GM18868 (cell line): ENCODE results near the gene COX19.

Source experiments
- ATAC-seq: cut with Tn5 transposase; IDR thresholded peaks from one replicate; pipeline ENCODE4 v1.9.1; 2021; ENCODE audit warnings: mild to moderate bottlenecking, moderate library complexity; ENCODE audit not compliant: unreplicated experiment

Gene COX19

GRCh38 chr7:979886-980571 is 4.7 kb upstream of the COX19 start:
- peak; percentile 71 for ATAC-seq

DNA sequence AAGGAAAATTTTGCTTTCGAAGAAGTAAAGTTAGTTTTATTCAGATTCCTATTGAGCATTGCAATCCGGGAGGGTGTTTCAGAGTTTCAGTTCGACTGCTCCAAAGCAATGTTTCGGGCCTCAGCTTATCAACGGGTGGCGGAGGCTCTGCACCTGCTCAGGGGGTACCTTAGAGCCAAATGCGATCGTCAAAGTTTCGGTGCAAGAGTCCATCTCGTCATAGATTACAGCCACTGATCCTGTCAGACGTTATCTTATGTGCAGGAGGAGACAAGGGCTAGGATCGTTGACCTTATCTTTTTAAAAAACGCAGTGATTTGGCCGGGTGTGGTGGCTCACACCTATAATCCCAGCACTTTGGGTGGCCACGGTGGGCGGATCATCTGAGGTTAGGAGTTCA is 3.8 kb upstream of the COX19 start:
- ATAC-seq: no peak

GRCh38 chr7:978416-979091 is 3.2 kb upstream of the COX19 start:
- ATAC-seq: no peak

DNA sequence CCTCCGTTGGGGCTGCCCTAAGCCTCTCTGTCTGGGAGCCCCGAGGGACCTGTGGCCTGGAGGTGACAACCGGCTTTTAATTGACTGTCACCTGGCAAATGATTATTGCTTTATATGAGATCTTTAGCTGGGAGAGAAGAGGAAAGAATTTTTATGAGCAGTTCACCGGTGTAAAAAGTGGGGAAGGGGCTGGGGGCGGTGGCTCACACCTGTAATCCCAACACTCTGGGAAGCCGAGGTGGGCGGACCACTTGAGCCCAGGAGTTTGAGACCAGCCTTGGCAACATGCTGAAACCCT is 2.6 kb upstream of the COX19 start:
- no peak for ATAC-seq

DNA sequence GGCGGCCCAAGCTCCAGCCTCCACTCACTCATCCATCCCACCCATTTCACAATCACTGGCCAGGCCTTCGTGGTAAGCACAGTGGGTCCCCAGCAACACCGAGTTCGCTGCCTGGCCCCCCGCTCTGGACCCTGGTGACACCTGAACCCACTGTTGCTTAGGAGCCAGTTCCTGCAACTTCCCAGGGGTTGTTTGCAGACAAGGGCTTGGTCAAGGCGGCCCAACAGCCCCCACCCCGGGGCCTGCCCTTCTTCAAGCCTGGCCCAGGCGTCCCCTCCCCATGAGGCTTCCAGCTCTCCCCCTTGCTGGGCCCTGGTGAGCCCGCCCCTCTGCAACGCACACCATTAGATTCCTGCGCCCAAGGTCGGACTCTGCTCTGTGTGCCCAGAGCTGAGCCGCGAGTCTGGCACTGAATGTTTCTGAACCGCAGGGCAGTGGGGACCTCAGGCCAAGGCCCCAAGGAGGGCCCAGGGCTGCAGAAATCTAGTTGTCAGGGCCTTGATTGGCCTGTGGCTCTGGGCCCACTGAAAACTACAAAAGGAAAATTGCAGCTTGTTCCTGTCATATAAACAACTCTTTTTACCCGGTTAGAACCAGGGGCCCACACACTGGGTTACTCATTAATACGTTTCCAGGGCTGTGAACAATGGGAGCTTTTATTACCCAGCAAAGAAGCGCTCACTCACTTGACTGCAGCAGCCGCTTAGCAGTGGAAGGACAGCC is 2.1 kb upstream of the COX19 start:
- no peak for ATAC-seq

DNA sequence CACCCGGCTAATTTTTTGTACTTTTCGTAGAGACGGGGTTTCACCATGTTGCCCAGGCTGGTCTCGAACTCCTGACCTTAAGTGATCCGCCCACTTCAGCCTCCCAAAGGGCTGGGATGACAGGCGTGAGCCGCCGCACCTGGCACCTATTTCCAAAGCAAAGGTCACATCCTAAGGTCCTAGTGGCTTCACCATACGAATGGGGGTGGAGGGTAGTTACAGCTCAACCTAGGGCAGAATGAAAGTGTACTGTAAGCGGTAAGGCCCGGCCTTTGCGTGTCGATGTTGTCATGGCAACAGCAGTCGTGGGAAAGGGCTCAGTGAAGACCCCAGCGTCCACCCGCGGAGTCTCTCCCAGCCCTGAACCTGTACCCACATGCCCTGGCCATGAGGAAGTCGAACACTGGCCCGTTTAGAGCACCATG is 1.6 kb upstream of the COX19 start:
- ATAC-seq: no peak

GRCh38 chr7:975702-976473 is 539 bp upstream of the COX19 start:
- no peak for ATAC-seq

DNA sequence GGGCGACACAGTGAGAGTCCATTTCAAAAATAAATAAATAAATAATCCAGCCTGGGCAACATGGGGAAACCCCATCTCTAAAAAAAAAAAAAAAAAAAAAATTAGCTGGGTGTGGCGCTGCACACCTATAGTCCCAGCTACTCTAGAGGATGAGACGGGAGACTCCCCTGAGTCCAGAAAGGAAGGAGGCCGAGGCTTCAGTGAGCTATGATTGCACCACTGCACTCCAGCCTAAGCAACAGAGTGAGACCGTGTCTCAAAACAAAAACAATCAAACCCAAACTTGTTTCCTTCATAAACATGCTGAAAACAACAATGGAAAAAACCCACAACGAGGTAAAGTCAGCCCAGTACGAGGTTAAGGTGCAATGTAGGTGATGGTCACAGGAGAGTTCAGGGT is 1.2 kb downstream of the COX19 start:
- ATAC-seq: no peak

DNA sequence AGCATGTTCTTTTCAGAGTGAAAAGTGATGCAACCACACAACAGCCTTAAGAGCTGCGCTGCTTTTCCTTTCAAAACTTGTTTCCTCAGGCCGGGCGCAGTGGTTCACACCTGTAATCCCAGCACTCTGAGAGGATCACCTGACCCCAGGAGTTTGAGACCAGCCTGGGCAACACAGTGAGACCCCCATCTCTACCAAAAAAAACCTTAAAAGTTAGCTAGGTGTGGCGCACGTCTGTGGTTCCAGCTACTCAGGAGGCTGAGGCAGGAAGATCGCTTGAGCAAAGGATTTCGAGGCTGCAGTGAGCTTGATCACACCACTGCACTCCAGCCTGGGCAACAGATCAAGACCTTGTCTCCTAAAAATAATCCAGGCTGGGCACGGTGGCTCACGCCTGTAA is 2.0 kb downstream of the COX19 start:
- ATAC-seq: no peak

GRCh38 chr7:972676-973309 is 2.6 kb downstream of the COX19 start:
- no peak for ATAC-seq

DNA sequence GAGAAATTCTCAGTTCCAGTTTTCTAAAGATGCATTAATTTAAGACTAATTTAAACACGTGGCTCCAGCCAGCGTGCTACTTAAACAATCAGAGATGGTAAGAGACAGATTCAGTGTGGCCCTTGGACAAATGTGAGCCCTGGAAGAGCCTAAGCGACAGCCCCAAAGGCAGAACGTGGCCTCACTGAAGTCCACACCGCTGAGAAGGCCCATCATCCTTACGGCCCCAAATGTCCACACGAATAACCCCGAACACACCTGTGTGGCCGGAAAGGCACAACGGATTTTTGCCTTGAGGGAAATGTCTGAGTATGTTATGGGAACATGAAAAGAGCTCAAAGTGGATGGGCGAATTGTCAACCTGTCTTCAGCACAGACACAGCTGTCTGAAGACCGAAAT is 3.2 kb downstream of the COX19 start:
- no peak for ATAC-seq

- no peak for ATAC-seq
Measured at GRCh38 chr7:970744-971143, 4.6 kb downstream of the COX19 start.

DNA sequence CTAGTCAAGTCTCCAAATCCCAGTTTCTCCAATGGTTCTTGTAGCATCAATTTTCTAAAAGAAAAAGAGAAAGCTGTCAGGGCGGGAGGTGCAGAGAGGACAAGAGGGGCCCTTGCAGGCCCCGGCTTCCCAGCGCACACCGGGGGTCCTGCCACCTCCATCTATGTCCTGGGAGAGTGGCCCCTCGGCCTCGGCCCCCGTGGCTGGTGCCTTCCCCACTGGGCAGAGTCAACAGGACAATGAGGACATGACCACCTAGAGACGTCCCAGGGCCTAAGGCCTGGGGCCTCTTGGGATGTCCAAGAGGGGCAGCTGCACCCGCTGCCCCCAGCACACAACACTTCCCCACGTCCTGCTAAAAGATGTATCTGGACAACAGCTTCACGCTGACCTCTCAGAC is 5.9 kb downstream of the COX19 start:
- no peak for ATAC-seq

GRCh38 chr7:968205-969105 is 6.9 kb downstream of the COX19 start:
- no peak for ATAC-seq

DNA sequence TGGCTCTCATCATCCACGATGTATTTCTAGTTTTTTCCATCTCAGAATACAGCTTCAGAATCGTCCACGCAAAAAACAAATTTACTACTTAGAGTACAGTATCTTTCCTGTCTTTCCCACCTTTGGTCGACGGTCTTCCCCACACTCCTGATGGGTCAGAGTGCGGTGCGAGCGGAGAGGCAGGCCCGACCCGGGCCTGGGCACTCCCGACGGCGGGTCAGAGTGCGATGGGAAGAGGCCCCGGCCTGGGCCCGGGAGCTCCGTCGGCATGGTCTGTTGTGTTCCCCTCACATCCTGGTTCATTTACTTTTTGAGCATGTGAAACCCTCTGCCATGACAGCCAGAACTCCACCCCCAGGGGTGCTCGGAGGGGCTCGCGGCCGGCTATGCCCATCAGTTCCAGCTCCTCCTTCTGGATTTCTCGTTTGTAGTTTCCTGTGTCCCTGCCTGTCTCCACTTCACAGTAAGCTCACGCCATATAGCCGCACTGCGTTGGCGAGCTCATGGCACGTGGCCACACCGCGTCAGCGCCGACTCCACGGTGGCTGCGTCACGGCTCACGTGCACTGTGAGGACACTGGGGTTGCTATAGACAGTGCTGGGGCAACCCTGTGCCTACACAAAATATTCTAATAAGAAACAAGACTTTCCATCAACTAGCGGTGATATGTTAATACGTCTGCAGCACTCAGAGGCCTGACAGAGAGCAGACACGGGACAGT is 7.8 kb downstream of the COX19 start:
- no peak for ATAC-seq

- no peak for ATAC-seq
Measured at GRCh38 chr7:966291-967069, 8.9 kb downstream of the COX19 start.

DNA sequence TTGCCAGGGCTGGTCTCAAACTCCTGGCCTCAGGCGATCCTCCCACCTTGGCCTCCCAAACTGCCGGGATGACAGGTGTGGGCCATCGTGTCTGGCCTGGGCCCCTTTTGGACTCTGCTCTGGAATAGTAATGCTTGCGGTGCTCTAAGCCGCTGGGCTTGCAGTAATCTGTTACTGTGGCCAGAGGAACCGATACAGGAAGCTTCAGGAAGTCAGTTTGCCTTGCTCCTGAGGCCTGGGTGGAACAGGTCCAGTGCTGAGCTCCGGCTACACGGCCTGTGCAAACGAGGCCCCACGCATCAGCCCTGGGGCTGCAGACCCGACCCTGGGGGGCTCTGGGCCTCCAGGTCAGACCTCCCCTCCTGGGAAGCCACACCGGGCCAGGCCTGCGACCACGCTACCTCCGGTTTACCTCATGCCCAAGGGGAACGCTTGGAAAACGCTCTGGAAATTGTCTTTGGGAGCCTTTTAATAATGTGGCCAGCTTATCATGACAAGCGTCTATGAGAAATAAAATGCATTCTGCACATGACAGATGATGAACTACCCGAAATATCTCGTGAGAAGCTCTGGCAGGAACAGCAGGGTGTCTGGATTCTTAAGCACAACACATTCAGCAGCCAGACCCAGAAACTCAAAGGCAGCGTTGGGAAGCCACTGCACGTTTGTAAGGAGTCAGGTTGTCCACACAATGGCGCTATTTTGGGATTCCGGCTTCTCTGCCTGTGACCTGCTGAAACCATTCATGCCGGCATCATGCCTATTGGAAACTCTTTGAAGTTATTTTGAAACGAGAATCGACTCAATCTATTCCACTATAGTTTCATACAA is 10.7 kb downstream of the COX19 start:
- ATAC-seq: no peak
